SK-N-MC (cell line): ENCODE results near the gene WBP11.

Source experiments
- EZH2 ChIP-seq: fragments of 200-600 bp; sonication (generic); IDR thresholded peaks from one replicate; pipeline ENCODE4 v1.6.1; 2017; ENCODE audit warnings: antibody characterized with exemption
- POLR2AphosphoS5 ChIP-seq: IDR thresholded peaks from 2 replicates; pipeline ENCODE4 v1.6.1; 2012; ENCODE audit warnings: mild to moderate bottlenecking, low read depth, low read length, borderline replicate concordance

- TF ChIP-seq EZH2 (no peak), POLR2AphosphoS5 (no peak)
Observed at GRCh38 chr12:14785568-14785967, 17.7 kb downstream of the WBP11 start.
